Left lung (tissue), 10 donors: ENCODE measurements around the gene RFC4. TPM values are rescaled to one million over a fixed set of nuclear protein-coding genes. Genes with fewer than 3 reads are reported as not detected.

Experiments
- ATAC-seq: fragments of 200-7000 bp; cut with Tn5 transposase; one replicate; pipeline ENCODE4 v1.9.1; 2020; ENCODE audit warnings: moderate library complexity
- DNase-seq, 4 donors: peaks; one replicate each; pipeline ENCODE4 v3.0.0-alpha.2; 2013 to 2020
- H3K27ac ChIP-seq, 2 donors: fragments of 200-600 bp; sonication (generic) in 1 of 2; one replicate each; pipeline versions ENCODE4 v1.5.0 to v1.8.0; 2020 to 2021
- H3K27me3 ChIP-seq, 2 donors: fragments of 200-600 bp; sonication (generic) in 1 of 2; one replicate each; pipeline versions ENCODE4 v1.5.0 to v1.8.0; 2020 to 2021
- H3K36me3 ChIP-seq, 2 donors: fragments of 200-600 bp; sonication (generic) in 1 of 2; one replicate each; pipeline versions ENCODE4 v1.5.0 to v1.8.0; 2020 to 2021
- H3K4me1 ChIP-seq, 2 donors: fragments of 200-600 bp; one replicate each; pipeline ENCODE4 v1.8.0; 2021
- H3K4me3 ChIP-seq, 2 donors: fragments of 200-600 bp; sonication (generic) in 1 of 2; one replicate each; pipeline versions ENCODE4 v1.5.0 to v1.8.0; 2020 to 2021; ENCODE audit warnings: mild to moderate bottlenecking in 1 of 2
- H3K9me3 ChIP-seq, 2 donors: fragments of 200-600 bp; sonication (generic) in 1 of 2; one replicate each; pipeline versions ENCODE4 v1.5.0 to v1.8.0; 2020 to 2021
- CTCF ChIP-seq, 2 donors: fragments of 200-600 bp; sonication (generic) in 1 of 2; IDR thresholded peaks; one replicate each; pipeline versions ENCODE4 v1.5.0 to v1.8.0; 2021; ENCODE audit warnings: antibody characterized with exemption in 2 of 2
- intact Hi-C, 2 donors: fragments of 100-400 bp; cut with DNase I; formaldehyde crosslinking; loops; one replicate each; pipeline versions ENCODE4 v1.11.2 to v1.14.2; 2022
- polyA plus RNA-seq, 6 donors: library from polyadenylated mRNA; unstranded; fragments of 120-200 nt; gene quantifications; one replicate each; pipeline ENCODE4 v1.2.1, GENCODE V29; 2013; ENCODE audit not compliant: insufficient read length in 6 of 6
- total RNA-seq, 2 donors: library from RNA; stranded (reverse); fragmentation: NEBNext Ultra II Directional; extraction: Animal tissue kit (Norgen Biotek cat#: 25700); gene quantifications; one replicate each; pipeline ENCODE4 v1.2.1, GENCODE V29; 2021
- donor health status: DM: no; HTN: yes; CAD: no.
- donor health status: DM: no; HTN: no; CAD: no.

The RFC4 gene
- total and polyA plus RNA-seq, 8 donors: 12.9 to 55.0 (median 41.5) TPM

- peaks cover 0 to 8% of the 10 kb centered on the region in 2 donors for H3K4me1 ChIP-seq
- H3K27me3 ChIP-seq: no peaks in the 10 kb centered on the region
- no peak for DNase-seq
- intact Hi-C loops: no loop called here
- no peak overlapping the region for H3K4me3 ChIP-seq
- no peaks in the 10 kb centered on the region for H3K9me3 ChIP-seq
- no peak for ATAC-seq
- H3K27ac ChIP-seq: no peak overlapping the region
- no peak for TF ChIP-seq CTCF (IDR thresholded peaks at IDR 0.05)
- H3K36me3 ChIP-seq: peaks cover 0 to 2% of the 10 kb centered on the region in 2 donors
Observed at GRCh38 chr3:186779204-186779603, 27.1 kb downstream of the RFC4 start.

DNA sequence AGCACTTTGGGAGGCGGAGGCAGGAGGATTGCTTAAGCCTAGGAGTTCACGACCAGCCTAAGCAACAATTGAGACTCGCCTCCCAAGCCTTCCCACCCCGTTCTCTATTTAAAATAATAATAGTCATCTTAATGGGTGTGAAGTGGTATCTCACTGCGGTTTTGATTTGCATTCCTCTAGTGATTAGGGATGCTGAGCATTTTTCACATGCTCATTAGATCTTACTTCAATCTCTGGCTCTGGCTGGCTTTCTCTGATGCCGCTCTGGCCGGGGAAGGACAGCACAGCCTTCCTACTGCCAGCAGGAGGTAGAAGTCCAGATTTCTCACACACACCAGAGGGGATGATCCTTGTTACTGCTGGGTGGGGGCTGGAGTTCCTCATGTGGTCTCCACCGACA is 30.3 kb downstream of the RFC4 start:
- Histone ChIP-seq H3K27me3 (peaks cover 5 to 17% of the 10 kb centered on the region in 2 donors), H3K9me3 (no peaks in the 10 kb centered on the region), H3K36me3 (no peaks in the 10 kb centered on the region), H3K4me3 (no peak overlapping the region), H3K27ac (no peak overlapping the region), H3K4me1 (peaks cover 0 to 16% of the 10 kb centered on the region in 2 donors)
- DNase-seq (no peak), ATAC-seq (no peak)
- intact Hi-C loops: no loop called here
- TF ChIP-seq CTCF (IDR thresholded peaks at IDR 0.05): no peak

GRCh38 chr3:186772701-186773417 is 33.4 kb downstream of the RFC4 start:
- H3K27me3 ChIP-seq: peaks cover 5 to 17% of the 10 kb centered on the region in 2 donors
- H3K4me3 ChIP-seq: peak overlapping the region; percentile 46 to 51
- intact Hi-C loops: no loop called here
- no peaks in the 10 kb centered on the region for H3K9me3 ChIP-seq
- ATAC-seq (peak; percentile 91), DNase-seq (peak in 3 of 4 donors; percentile 37 to 93 (median 88))
- H3K4me1 ChIP-seq: peaks cover 0 to 16% of the 10 kb centered on the region in 2 donors
- H3K27ac ChIP-seq: peak overlapping the region; percentile 26 to 71
- TF ChIP-seq CTCF (IDR thresholded peaks at IDR 0.05): no peak
- no peaks in the 10 kb centered on the region for H3K36me3 ChIP-seq

- intact Hi-C loops: no loop called here
- H3K27ac ChIP-seq: peak overlapping the region; percentile 26 to 71
- ATAC-seq (peak; percentile 29), DNase-seq (no peak)
- H3K4me3 ChIP-seq: peak overlapping the region; percentile 46 to 51
- no peak for TF ChIP-seq CTCF (IDR thresholded peaks at IDR 0.05)
- H3K4me1 ChIP-seq: peaks cover 0 to 16% of the 10 kb centered on the region in 2 donors
- no peaks in the 10 kb centered on the region for H3K9me3 ChIP-seq
- H3K27me3 ChIP-seq: peaks cover 5 to 17% of the 10 kb centered on the region in 2 donors
- H3K36me3 ChIP-seq: no peaks in the 10 kb centered on the region
Observed at GRCh38 chr3:186772281-186772694, 34.0 kb downstream of the RFC4 start.

DNA sequence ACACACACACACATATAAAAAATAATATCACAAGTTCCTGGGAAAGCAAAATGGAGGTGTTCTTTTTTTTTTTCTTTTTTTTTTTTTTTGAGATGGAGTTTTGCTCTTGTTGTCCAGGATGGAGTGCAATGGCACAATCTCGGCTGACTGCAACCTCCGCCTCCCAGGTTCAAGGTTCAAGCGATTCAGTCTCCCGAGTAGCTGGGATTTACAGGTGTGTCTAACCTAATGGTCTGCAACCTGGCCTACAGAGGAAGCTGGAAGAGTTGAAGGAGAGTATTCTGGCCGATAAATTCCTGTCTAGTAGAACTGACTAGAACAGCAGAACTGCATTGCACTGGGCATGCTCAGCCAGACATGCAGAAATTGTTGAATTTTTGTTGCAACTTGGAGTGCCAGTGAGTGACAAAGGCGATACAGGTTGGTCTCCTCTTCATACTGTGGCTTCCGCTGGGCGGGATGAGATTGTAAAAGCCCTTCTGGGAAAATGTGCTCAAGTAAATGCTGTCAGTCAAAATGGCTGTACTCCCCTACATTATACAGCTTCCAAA is 45.3 kb downstream of the RFC4 start:
- intact Hi-C loops: no loop called here
- H3K4me3 ChIP-seq: no peak overlapping the region
- peaks cover 0 to 6% of the 10 kb centered on the region in 2 donors for H3K27me3 ChIP-seq
- no peak for ATAC-seq
- no peaks in the 10 kb centered on the region for H3K4me1 ChIP-seq
- TF ChIP-seq CTCF (IDR thresholded peaks at IDR 0.05): no peak
- H3K27ac ChIP-seq: no peak overlapping the region
- H3K9me3 ChIP-seq: no peaks in the 10 kb centered on the region
- DNase-seq: no peak
- H3K36me3 ChIP-seq: no peaks in the 10 kb centered on the region
